GM19467 (cell line): ENCODE results near the gene SEMA5A.
"Not testable (repeated sequence)": the region's sequence is repeated elsewhere in the genome, so short reads cannot be mapped to it uniquely, and the experiment has no call there.

ENCODE experiments used
- ATAC-seq: cut with Tn5 transposase; IDR thresholded peaks from one replicate; pipeline ENCODE4 v1.9.1; 2021; ENCODE audit warnings: mild to moderate bottlenecking, moderate library complexity; ENCODE audit not compliant: unreplicated experiment

SEMA5A gene

GRCh38 chr5:9374025-9374424 lies 171.8 kb downstream of the SEMA5A start:
- ATAC-seq, result no peak

- no peak for ATAC-seq
Observed at GRCh38 chr5:9373571-9373970, 172.3 kb downstream of the SEMA5A start.

GRCh38 chr5:9370256-9370655 lies 175.6 kb downstream of the SEMA5A start:
- ATAC-seq, result no peak

- no peak for ATAC-seq
Observed at GRCh38 chr5:9365512-9365911, 180.4 kb downstream of the SEMA5A start.

- ATAC-seq, result no peak
Observed at GRCh38 chr5:9363449-9363848, 182.4 kb downstream of the SEMA5A start.

GRCh38 chr5:9363026-9363425 lies 182.8 kb downstream of the SEMA5A start:
- ATAC-seq, result peak; percentile 42

GRCh38 chr5:9362600-9362999 lies 183.3 kb downstream of the SEMA5A start:
- ATAC-seq, result peak; percentile 57

- ATAC-seq, result peak; percentile 50
Observed at GRCh38 chr5:9361835-9362234, 184.0 kb downstream of the SEMA5A start.

GRCh38 chr5:9358961-9359685 lies 186.8 kb downstream of the SEMA5A start:
- ATAC-seq, result no peak

- ATAC-seq, result no peak
Observed at GRCh38 chr5:9356351-9356825, 189.5 kb downstream of the SEMA5A start.

- ATAC-seq, result no peak
Observed at GRCh38 chr5:9354336-9355081, 191.4 kb downstream of the SEMA5A start.

- ATAC-seq, result not testable (repeated sequence)
Observed at GRCh38 chr5:9353048-9353447, 192.8 kb downstream of the SEMA5A start.

- no peak for ATAC-seq
Observed at GRCh38 chr5:9351546-9351945, 194.3 kb downstream of the SEMA5A start.

- no peak for ATAC-seq
Observed at GRCh38 chr5:9350301-9350797, 195.5 kb downstream of the SEMA5A start.

GRCh38 chr5:9348401-9348996 lies 197.4 kb downstream of the SEMA5A start:
- no peak for ATAC-seq

- ATAC-seq, result no peak
Observed at GRCh38 chr5:9347541-9348295, 198.2 kb downstream of the SEMA5A start.

- ATAC-seq, result no peak
Observed at GRCh38 chr5:9347032-9347431, 198.8 kb downstream of the SEMA5A start.

GRCh38 chr5:9344751-9345240 lies 201.1 kb downstream of the SEMA5A start:
- ATAC-seq, result no peak

- ATAC-seq, result no peak
Observed at GRCh38 chr5:9343146-9343850, 202.6 kb downstream of the SEMA5A start.

- ATAC-seq, result no peak
Observed at GRCh38 chr5:9342161-9342787, 203.6 kb downstream of the SEMA5A start.
